Cardiac atrium fibroblast (primary cell): Measurements from ENCODE around the gene MAG. TPM values are rescaled to one million over a fixed set of nuclear protein-coding genes. Genes with fewer than 3 reads are reported as not detected.

Experiments used
- total RNA-seq: library from RNA; depleted of rRNA; stranded (reverse); fragments of >200 nt; gene quantifications from 2 replicates; pipeline ENCODE4 v1.2.3, GENCODE V29; 2015

MAG gene
- total RNA-seq, result not detected in 2 replicates

GRCh38 chr19:35291916-35292315 is at the start of gene MAG:
MAG (plus strand) TSS chr19:35292161; CDS start chr19:35295409, 3,248 bp downstream.

GRCh38 chr19:35248310-35249145 is 43.4 kb upstream of the MAG start, which contains the start of gene LSR:
LSR (plus strand) TSS chr19:35249002; CDS start chr19:35249023, 21 bp downstream.

GRCh38 chr19:35268536-35269437 is 23.2 kb upstream of the MAG start, which contains the start of gene USF2:
USF2 (plus strand) TSS chr19:35268962; CDS start chr19:35269102, 140 bp downstream.

GRCh38 chr19:35328851-35329285 is 36.9 kb downstream of the MAG start, which contains the start of gene CD22:
CD22 (plus strand) TSS chr19:35329187; CDS start chr19:35332041, 2,854 bp downstream.

GRCh38 chr19:35347171-35347929 is 55.4 kb downstream of the MAG start, which contains the start of gene FFAR1:
FFAR1 (plus strand) TSS chr19:35347902; CDS start chr19:35351552, 3,650 bp downstream.

GRCh38 chr19:35357867-35358573 is 66.1 kb downstream of the MAG start, which contains the start of gene FFAR3:
FFAR3 (plus strand) TSS chr19:35358460; CDS start chr19:35358891, 431 bp downstream.

Other genes with a start within 250 kb of the MAG start
- not detected in 2 replicates for gene FXYD3, start 176.3 kb upstream of the MAG start, total RNA-seq
- gene LGI4, start 157.1 kb upstream of the MAG start, total RNA-seq, result 0.16 TPM in 1 of 2 replicates, not detected in the other
- 0.49 and 2.0 TPM in 2 replicates for gene FXYD1, start 153.3 kb upstream of the MAG start, total RNA-seq
- not detected in 2 replicates for gene FXYD7, start 148.9 kb upstream of the MAG start, total RNA-seq
- 101 and 147 TPM in 2 replicates for gene FXYD5, start 137.4 kb upstream of the MAG start, total RNA-seq
- gene FAM187B, start 63.4 kb upstream of the MAG start, total RNA-seq, result not detected in 2 replicates
- 1.6 and 2.2 TPM in 2 replicates for gene LSR, start 43.2 kb upstream of the MAG start, total RNA-seq
- gene USF2, start 23.2 kb upstream of the MAG start, total RNA-seq, result 50.9 and 53.4 TPM in 2 replicates
- gene HAMP, start 9.6 kb upstream of the MAG start, total RNA-seq, result not detected in 2 replicates
- not detected in 2 replicates for gene CD22, start 37.0 kb downstream of the MAG start, total RNA-seq
- not detected in 2 replicates for gene FFAR1, start 55.7 kb downstream of the MAG start, total RNA-seq
- gene FFAR3, start 66.3 kb downstream of the MAG start, total RNA-seq, result not detected in 2 replicates
- gene GPR42, start 78.9 kb downstream of the MAG start, total RNA-seq, result not detected in 2 replicates
- not detected in 2 replicates for gene FFAR2, start 156.1 kb downstream of the MAG start, total RNA-seq
- not detected in 2 replicates for gene KRTDAP, start 198.3 kb downstream of the MAG start, total RNA-seq
- 2.0 and 4.2 TPM in 2 replicates for gene DMKN, start 221.5 kb downstream of the MAG start, total RNA-seq
- 0.18 and 0.32 TPM in 2 replicates for gene SBSN, start 236.2 kb downstream of the MAG start, total RNA-seq
- gene GAPDHS, start 241.3 kb downstream of the MAG start, total RNA-seq, result not detected in 2 replicates